Activated B cell treated with CpG ODN at 0.5 μM for 24 hours (primary cell): Measurements from ENCODE around the gene RIMKLB. TPM values are rescaled to one million over a fixed set of nuclear protein-coding genes. Genes with fewer than 3 reads are reported as not detected.
"Not testable (repeated sequence)": the region's sequence is repeated elsewhere in the genome, so short reads cannot be mapped to it uniquely, and the experiment has no call there.

Source experiments
- ATAC-seq: fragments of 200-7000 bp; cut with Tn5 transposase; one replicate; pipeline ENCODE4 v1.10.0; 2021; ENCODE audit warnings: low read depth, mild to moderate bottlenecking, moderate library complexity
- CTCF ChIA-PET: fragments of 350-600 bp; sonication (Branson Sonifier 250); formaldehyde crosslinking; loops from one replicate; lab custom pipeline; 2021; ENCODE audit warnings: antibody characterized with exemption; lab: Charles Lee
- POLR2A ChIA-PET: fragments of 350-600 bp; sonication (Branson Sonifier 250); formaldehyde crosslinking; loops from one replicate; lab custom pipeline; 2021; ENCODE audit warnings: antibody characterized with exemption; lab: Charles Lee
- DNase-seq: peaks from one replicate; pipeline ENCODE4 v3.0.0; 2022
- H3K27ac Mint-ChIP-seq: one replicate; pipeline ENCODE4 v1.8.0; 2020; ENCODE audit warnings: mixed read lengths
- H3K27me3 Mint-ChIP-seq: one replicate; pipeline ENCODE4 v1.8.0; 2021; ENCODE audit warnings: mixed read lengths
- H3K36me3 Mint-ChIP-seq: one replicate; pipeline ENCODE4 v1.8.0; 2021; ENCODE audit warnings: low read depth, mixed read lengths
- H3K4me1 Mint-ChIP-seq: one replicate; pipeline ENCODE4 v1.8.0; 2021; ENCODE audit warnings: mixed read lengths
- H3K4me3 Mint-ChIP-seq: one replicate; pipeline ENCODE4 v1.8.0; 2020; ENCODE audit warnings: mild to moderate bottlenecking, mixed read lengths
- H3K9me3 Mint-ChIP-seq: one replicate; pipeline ENCODE4 v1.8.0; 2020; ENCODE audit warnings: mixed read lengths
- CTCF ChIP-seq: fragments of 200-600 bp; IDR thresholded peaks from one replicate; pipeline ENCODE4 v1.8.0; 2022; ENCODE audit warnings: antibody characterized with exemption, mild to moderate bottlenecking
- intact Hi-C: fragments of 100-400 bp; cut with micrococcal nuclease; formaldehyde crosslinking; loops from one replicate; pipeline ENCODE4 v1.15.1; 2024
- total RNA-seq: library from RNA; stranded (reverse); gene quantifications from 2 replicates; pipeline ENCODE4 v1.2.3, GENCODE V29; 2022

The RIMKLB gene
- total RNA-seq, 1 donor from 2014 or later = 31.9 TPM

DNA sequence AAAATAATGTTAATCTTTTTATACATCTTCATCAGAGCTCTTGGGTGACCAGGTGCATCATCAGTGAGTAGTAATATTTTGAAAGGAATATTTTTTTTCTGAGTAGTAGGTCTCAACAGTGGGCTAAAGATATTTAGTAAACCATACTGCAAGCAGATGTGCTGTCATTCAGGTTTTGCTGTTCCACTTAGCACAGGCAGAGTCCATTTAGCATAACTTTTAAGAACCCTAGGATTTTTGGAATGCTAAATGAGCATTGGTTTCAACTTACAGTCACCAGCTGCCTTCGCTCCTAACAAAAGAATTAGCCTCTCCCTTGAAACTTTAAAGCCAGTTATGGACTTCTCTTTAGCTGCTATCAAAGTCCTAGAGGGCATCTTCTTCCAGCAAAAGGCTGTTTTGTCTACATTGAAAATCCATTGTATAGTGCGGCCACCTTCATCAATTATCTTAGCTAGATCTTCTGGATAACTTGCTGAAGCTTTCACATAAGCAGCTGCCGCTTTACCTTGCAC is 24.6 kb downstream of the RIMKLB start:
- H3K4me1 Mint-ChIP-seq = peaks cover 11% of the 10 kb centered on the region
- no peak overlapping the region for H3K27ac Mint-ChIP-seq
- intact Hi-C loops = no loop called here
- ChIA-PET POLR2A (no interaction called here), CTCF (no interaction called here)
- no peak for TF ChIP-seq CTCF
- DNase-seq = no peak
- H3K9me3 Mint-ChIP-seq = no peaks in the 10 kb centered on the region
- no peak for ATAC-seq
- no peak overlapping the region for H3K4me3 Mint-ChIP-seq
- no peaks in the 10 kb centered on the region for H3K27me3 Mint-ChIP-seq
- H3K36me3 Mint-ChIP-seq = peaks cover 50% of the 10 kb centered on the region

GRCh38 chr12:8734873-8735381 is 37.1 kb downstream of the RIMKLB start:
- ATAC-seq (no peak), DNase-seq (no peak)
- H3K36me3 Mint-ChIP-seq = peaks cover 4% of the 10 kb centered on the region
- ChIA-PET POLR2A (no interaction called here), CTCF (no interaction called here)
- intact Hi-C loops = no loop called here
- peaks cover 14% of the 10 kb centered on the region for H3K4me1 Mint-ChIP-seq
- no peak for TF ChIP-seq CTCF
- no peaks in the 10 kb centered on the region for H3K9me3 Mint-ChIP-seq
- no peak overlapping the region for H3K27ac Mint-ChIP-seq
- H3K4me3 Mint-ChIP-seq = no peak overlapping the region
- no peaks in the 10 kb centered on the region for H3K27me3 Mint-ChIP-seq

- H3K27ac Mint-ChIP-seq = no peak overlapping the region
- no peak for ATAC-seq
- TF ChIP-seq CTCF = no peak
- POLR2A ChIA-PET = no interaction called here
- H3K9me3 Mint-ChIP-seq = no peaks in the 10 kb centered on the region
- H3K36me3 Mint-ChIP-seq = peaks cover 13% of the 10 kb centered on the region
- no peak for DNase-seq
- intact Hi-C loops = no loop called here
- CTCF ChIA-PET = no interaction called here
- H3K4me1 Mint-ChIP-seq = peaks cover 17% of the 10 kb centered on the region
- H3K4me3 Mint-ChIP-seq = no peak overlapping the region
- no peaks in the 10 kb centered on the region for H3K27me3 Mint-ChIP-seq
These were observed 44.7 kb downstream of the RIMKLB start for GRCh38 chr12:8742501-8742900.

- H3K27ac Mint-ChIP-seq, H3K4me3 Mint-ChIP-seq, POLR2A ChIA-PET, H3K27me3 Mint-ChIP-seq, H3K9me3 Mint-ChIP-seq, DNase-seq, ATAC-seq, intact Hi-C loops, CTCF ChIA-PET: not testable (repeated sequence)
- peaks cover 11% of the 10 kb centered on the region for H3K36me3 Mint-ChIP-seq
- H3K4me1 Mint-ChIP-seq = peaks cover 17% of the 10 kb centered on the region
These were observed 45.3 kb downstream of the RIMKLB start for GRCh38 chr12:8743121-8743520.

DNA sequence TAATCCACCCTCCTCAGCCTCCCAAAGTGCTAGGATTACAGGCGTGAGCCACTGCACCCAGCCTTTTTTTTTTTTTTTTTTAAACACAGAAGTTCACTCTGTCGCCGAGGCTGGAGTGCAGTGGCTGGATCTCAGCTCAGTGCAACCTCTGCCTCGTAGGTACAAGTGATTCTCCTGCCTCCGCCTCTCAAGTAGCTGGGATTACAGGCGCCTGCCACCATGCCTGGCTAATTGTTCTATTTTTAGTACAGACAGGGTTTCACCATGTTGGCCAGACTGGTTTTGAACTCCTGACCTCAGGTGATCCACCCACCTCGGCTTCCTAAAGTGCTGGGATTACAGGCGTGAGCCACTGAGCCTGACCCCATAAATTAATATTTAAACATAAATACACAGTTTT is 47.8 kb downstream of the RIMKLB start:
- peaks cover 15% of the 10 kb centered on the region for H3K36me3 Mint-ChIP-seq
- H3K4me3 Mint-ChIP-seq, ATAC-seq, intact Hi-C loops, POLR2A ChIA-PET, H3K27me3 Mint-ChIP-seq, DNase-seq, H3K9me3 Mint-ChIP-seq, CTCF ChIA-PET, H3K27ac Mint-ChIP-seq, H3K4me1 Mint-ChIP-seq: not testable (repeated sequence)

- H3K27ac Mint-ChIP-seq = no peak overlapping the region
- ChIA-PET CTCF (no interaction called here), POLR2A (no interaction called here)
- DNase-seq (no peak), ATAC-seq (no peak)
- H3K27me3 Mint-ChIP-seq = no peaks in the 10 kb centered on the region
- intact Hi-C loops = no loop called here
- no peak for TF ChIP-seq CTCF
- no peak overlapping the region for H3K4me3 Mint-ChIP-seq
- no peaks in the 10 kb centered on the region for H3K4me1 Mint-ChIP-seq
- H3K36me3 Mint-ChIP-seq = peaks cover 19% of the 10 kb centered on the region
- no peaks in the 10 kb centered on the region for H3K9me3 Mint-ChIP-seq
These were observed 48.3 kb downstream of the RIMKLB start for GRCh38 chr12:8746046-8746445.

DNA sequence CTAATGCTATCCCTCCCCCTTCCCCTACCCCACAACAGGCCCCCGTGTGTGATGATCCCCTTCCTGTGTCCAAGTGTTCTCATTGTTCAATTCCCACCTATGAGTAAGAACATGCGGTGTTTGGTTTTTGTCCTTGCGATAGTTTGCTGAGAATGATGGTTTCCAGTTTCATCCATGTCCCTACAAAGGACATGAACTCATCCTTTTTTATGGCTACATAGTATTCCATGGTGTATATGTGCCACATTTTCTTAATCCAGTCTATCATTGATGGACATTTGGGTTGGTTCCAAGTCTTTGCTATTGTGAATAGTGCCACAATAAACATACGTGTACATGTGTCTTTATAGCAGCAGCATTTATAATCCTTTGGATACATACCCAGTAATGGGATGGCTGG is 62.3 kb downstream of the RIMKLB start:
- peaks cover 51% of the 10 kb centered on the region for H3K36me3 Mint-ChIP-seq
- H3K4me3 Mint-ChIP-seq, H3K9me3 Mint-ChIP-seq, H3K27ac Mint-ChIP-seq, POLR2A ChIA-PET, H3K27me3 Mint-ChIP-seq, CTCF ChIA-PET, intact Hi-C loops, DNase-seq, H3K4me1 Mint-ChIP-seq, ATAC-seq: not testable (repeated sequence)

- ATAC-seq, CTCF ChIA-PET, POLR2A ChIA-PET, H3K4me1 Mint-ChIP-seq, H3K27ac Mint-ChIP-seq, intact Hi-C loops, DNase-seq, H3K4me3 Mint-ChIP-seq, H3K27me3 Mint-ChIP-seq, H3K9me3 Mint-ChIP-seq: not testable (repeated sequence)
- H3K36me3 Mint-ChIP-seq = peaks cover 42% of the 10 kb centered on the region
These were observed 64.9 kb downstream of the RIMKLB start for GRCh38 chr12:8762701-8763100.

DNA sequence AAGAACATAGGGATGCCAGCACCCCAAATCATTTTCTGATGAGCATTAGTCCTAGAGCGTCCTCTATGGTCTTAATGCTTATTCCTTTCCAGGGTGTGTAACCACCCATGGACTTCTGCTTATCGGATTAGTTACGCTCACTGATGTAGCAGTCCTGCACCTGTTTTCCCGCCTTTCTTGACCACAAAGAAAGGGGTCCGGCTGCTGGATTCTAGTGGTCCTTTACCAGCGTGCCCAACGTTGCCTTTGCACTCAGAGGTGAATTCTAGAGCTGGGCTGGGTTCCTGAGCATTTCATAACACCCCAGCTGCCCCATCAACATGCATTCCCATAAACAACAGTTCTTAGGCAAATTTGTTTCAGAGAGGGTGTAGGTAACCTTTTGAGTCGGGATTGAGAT is 68.3 kb downstream of the RIMKLB start:
- H3K4me3 Mint-ChIP-seq, ATAC-seq, H3K9me3 Mint-ChIP-seq, intact Hi-C loops, H3K4me1 Mint-ChIP-seq, H3K27me3 Mint-ChIP-seq, POLR2A ChIA-PET, DNase-seq, CTCF ChIA-PET, H3K27ac Mint-ChIP-seq: not testable (repeated sequence)
- peaks cover 25% of the 10 kb centered on the region for H3K36me3 Mint-ChIP-seq
